Activated CD4-positive, alpha-beta T cell treated with anti-CD3 and anti-CD28 coated beads, Interleukin-2, amount 50 U/mL, for 1 hour (primary cell): Measurements from ENCODE around the gene MATCAP1.
A peak's percentile ranks its signal among the peaks of the same experiment; 100 is the strongest.

ENCODE experiments used
- DNase-seq: peaks from one replicate; pipeline ENCODE4 v3.0.0-alpha.2; 2020

The MATCAP1 gene

DNA sequence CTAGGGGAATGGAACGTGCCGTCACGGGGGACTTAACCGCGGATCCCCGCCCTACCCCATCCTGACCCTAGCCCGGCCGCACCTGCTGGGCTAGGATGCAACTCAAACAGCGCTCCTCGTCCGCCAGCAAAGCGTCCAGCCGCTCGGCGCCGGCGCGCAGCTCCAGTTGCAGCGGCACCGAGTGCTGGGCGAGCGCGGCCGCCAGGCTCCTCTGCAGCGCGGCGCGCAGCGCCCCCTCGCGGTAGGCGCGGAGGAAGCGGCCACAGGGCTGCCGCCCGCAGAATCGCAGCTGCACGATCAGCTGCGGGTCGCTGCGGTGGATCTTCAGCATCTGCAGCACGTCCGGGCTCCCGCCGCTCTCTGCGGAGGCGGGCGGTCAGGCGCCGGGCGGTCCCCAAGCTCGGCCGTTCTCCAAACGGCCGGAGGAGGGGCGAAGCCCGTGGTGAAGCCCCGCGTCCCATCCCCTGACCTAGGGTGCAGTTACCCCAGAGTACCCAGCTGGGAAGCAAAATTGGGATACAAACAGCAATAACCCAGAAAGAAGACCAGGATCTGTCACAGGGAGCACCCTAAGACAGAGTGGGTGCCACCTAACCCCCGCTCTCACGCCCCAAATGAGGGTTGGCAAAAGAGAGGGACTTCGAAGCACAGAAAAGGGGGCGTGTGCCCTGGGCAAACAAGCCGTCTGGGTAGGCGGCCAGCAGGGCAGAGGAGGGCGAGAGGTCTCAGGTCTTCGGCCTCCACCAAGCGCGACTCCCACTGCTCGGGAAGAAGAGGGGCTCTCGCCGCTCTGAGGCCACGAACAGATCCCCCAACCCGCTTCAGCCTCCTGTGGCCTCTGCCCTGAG, 28.2 kb downstream of the MATCAP1 start:
- DNase-seq, result peak; percentile 77

DNA sequence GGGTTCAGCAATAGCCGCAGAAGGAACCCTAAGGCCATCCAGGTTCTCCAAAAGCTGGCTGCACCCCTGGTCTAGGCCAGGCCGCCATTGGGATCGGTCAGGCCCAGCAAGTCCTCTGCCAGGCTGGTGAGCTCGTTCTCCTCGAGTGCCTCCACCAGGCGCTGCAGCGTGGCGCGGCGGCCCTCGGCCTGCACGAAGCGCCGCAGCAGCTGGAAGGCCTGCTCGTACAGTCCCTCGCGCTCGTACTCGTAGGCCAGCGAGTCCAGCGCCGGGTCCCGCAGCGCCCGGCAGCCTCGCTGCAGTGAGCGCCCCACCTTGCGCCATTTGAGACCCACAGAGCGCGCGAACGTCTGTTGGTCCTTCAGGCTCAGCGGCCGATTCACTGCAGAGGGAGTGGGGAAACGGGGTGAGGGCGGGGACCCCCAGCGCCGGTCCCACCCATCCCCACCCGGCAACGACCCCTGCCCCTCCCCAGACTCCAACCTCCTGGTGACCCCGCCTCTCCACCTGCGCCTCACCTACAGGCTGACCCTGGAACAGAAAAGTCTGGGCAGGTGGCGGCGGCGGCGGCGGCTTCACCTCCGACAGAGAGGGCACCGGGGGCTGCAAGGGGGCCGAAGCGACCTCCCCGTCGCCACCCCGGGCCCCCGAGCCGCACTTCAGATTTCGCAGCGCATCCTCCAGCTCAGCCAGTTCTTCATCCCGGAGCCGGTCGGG, 29.0 kb downstream of the MATCAP1 start:
- no peak for DNase-seq

DNA sequence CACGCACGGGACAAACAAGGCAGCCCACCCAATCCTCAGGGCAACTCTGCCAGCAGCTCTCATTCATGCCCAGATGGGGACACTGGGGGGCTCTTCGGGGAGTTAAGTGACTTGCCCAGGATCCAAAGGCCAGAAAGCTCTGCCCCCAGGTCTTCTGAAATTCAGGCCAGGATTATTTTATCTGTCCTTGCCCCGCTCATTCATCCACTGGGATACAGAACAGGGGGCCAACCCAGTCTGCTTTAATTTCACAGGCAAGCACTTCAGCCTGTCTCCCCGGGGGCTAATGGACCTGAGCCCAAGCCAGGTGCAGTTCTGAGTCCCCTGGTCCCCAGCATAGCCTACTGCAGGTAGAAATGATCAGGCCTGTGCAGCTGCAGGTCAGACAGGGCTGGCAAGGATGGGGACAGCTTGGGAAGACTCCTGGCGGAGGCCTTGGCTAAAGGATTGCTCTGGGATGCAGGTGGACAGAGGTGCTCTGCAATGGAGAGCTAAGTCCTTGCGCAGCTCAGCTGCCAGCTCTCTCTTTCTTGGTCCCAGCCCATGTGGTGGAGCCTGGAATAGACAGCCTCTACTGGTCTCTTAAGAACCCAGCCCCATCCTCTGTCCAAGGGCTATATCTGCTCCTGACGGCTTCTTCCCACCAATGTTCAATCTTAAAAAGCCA, 32.2 kb downstream of the MATCAP1 start:
- DNase-seq, result no peak

DNA sequence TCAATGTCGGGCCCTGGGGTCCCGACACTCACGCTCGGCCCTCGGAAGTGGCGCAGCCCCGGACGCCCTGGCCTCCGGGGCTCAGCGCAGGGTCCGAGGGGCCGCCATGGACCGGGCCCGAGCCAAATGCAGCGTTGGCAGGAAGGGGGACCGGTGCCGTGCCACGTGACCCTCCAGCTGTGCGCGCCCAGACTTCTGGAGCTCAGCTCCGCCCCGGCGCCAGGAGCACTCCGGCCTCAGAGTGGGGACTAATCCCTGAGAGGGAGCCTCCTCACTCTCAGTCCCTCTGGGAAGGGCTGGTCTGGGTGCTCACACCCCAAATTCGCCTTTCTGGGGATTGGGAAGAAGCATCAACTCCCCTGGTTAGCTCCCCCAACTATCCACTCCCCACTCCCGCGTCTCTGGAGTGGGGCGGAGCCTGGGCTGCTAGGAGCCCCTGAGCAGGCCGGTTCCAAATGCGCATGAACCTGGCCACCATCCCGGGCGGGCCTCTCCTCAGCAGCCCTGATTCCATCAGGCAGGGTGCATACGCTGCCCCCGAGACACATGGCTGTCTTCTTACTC, 32.8 kb downstream of the MATCAP1 start, which contains the start of gene B3GNT9:
B3GNT9 (minus strand) TSS at position 166 of the 564 bp plus-strand sequence. CDS start 513 bp downstream, outside the sequence.
- no peak for DNase-seq

- DNase-seq, result no peak
Observed at GRCh38 chr16:67150047-67150832, 33.5 kb downstream of the MATCAP1 start.

DNA sequence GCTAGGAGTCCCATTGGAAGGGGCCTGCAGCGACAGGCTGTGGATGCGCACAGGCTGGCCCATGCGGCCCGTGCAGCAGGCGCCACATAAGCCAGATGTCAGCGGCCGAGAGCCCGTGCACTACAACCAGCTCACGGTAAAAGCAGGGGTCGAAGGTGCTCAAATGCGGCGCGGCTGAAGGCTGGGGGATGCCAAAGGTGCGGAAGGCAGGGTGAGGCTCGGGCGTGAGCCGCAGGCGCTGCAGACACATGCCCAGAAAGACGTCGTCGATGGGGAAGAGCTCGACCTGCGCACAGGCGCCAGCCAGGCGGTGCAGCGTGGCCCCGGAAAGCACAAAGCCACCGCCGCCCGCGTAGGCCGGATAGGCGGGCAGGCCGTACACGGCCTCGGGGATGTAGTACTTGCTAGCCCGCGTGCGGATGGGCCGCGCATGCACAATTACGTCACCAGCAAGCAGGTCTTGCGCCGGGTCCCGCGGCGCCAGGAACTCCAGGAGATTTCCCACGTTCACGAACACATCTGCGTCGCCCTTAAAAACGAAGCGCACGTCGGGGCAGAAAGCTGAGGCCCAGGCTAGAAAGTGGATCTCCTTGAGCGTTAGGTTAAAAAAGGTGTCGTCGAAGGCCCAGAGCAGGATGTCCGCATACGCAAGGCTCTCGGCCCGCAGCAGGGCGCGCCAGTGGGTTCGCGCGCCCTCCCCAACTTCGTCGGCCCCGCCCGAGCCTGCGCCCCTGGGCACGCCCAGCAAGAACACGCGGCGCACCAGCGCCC, 34.3 kb downstream of the MATCAP1 start:
- DNase-seq, result no peak

DNA sequence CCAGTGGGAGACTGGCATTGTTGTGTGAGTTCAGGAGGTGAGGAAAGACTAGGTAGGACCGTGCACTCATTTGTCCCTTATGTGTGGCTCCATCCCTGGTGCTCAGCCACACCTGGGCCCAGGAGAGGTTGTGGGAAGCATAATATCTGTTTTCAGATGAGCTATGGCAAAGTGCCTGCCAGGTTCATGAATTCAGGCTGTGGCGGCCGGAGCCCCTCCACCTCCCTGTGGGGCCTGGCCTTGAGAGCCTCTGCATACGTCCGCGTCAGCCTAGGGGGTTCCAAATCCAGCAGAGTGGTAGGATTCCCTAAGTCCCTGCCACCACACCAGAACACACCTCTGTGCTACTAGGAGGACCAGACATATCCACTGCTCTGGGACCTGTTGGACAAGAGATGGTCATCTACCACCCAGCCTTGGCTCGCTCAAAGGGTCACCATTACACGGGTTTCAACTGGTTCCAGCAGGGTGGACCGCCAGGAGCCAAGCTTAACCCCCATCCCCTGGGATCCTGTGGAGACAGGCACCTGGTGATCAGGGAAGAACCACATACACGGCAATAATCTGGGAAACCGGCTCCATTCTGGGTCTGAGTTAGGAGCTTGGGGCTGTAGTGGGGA, 35.0 kb downstream of the MATCAP1 start:
- no peak for DNase-seq

DNA sequence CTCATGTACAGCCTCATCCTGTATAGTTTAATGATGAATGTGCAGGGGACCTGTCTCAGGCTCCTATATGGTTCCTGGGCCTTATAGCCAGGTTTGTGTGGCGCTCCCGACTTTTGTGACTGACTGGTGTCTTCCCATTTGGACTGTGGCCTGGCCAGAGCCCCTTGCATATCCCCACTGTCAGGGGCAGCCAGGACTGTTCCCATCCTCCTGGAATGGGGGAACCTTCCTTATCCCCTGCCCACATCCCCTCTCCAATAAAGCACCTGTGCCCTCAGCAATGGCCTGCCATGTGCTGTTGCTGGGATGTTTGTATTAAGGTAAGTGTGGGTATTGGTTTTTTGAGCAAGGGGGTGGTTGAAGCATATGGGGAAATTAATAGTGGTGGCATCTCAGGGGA, 35.5 kb downstream of the MATCAP1 start:
- no peak for DNase-seq

DNA sequence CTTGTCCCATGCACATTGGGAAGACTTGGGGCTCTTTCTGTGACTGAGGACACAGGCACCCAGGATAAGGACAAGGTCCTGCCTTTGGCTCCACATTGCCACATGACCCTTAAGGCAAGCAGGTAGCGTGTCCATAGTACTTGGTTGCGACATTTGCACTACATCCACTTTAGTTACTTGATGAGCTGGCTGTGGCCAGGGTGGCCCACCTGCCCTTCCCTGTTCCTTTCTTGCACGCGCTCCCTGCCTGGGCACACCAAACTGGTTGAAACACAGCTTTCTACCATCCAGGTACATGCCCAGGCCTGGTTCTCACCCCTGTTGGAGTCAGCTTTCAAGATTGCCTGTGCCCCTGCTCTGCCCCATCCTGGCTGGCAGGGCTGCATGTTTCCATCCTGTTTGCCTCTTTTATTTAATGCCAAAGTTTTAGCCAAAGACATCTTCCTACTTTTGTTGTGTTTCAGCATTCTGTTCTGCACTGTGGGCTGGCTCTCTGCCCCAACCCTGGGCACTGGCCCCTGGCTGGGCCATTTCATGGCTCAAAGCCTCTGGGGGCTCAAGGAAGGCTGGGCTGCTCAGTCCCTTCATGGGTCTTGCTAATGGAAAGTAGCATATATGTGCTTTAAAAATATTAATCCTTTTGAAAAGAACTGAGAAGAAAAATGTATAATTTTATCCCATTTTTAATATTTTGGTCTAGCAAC, 36.2 kb downstream of the MATCAP1 start:
- DNase-seq, result no peak

DNA sequence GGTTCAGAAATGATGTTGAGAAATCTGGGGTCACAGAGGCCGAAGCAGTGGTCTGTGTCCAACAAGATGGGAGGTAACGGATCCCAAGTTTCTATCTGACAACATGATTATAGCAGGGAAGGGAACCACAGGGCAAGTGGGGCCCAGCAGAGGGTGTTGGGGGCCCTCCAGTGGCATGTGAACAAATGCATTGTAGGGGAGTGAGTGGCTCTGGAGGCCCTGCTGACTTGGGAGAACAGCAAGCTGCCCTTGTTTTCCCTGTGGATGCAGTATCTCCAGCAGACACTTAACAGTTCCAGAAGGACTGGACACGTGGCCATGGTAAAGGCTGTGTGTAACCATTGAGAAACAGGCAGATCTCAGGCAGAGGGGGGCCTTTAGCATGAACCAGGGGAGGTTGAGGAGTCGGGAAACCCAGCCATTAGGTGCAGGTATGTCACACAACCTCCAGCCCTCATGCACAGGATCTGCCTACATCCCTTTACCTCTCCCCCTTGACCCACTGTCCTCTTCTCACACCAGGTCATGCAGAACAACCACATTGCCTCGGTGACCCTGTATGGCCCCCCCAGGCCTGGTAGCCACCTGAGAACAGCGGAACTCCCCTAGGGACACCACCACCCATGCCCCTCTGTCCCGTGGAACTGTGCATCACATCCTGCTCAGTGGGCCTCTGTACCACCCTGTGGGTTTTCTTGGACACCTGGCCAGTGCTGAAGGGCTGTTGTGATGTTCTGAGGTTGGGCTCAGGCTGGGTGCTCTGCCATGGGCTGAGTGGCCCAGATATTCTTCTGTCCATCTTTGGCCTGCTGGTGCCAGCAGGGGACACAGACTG, 37.0 kb downstream of the MATCAP1 start:
- DNase-seq, result no peak

DNA sequence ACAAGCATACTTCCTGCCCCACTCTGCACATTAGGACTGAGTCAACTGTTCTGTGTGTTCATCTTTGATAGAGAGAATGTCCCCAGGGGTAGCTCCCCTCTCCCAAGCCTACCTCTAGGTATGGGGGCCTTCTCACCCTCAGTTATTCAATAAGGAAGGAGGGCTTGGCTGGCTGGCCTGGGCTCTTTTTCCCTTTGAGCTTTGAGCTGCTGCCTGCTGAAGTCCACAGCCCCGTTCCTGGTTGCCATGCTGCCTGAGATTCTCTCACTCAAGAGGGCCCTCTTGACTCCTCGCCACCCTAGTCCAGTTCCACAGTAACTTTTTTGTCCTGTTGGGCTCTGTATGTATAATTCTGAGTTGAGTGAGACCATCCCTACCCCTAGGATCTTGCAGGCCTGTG, 38.0 kb downstream of the MATCAP1 start:
- no peak for DNase-seq

GRCh38 chr16:67144943-67145342, 38.8 kb downstream of the MATCAP1 start:
- no peak for DNase-seq

GRCh38 chr16:67142342-67142741, 41.4 kb downstream of the MATCAP1 start:
- no peak for DNase-seq

DNA sequence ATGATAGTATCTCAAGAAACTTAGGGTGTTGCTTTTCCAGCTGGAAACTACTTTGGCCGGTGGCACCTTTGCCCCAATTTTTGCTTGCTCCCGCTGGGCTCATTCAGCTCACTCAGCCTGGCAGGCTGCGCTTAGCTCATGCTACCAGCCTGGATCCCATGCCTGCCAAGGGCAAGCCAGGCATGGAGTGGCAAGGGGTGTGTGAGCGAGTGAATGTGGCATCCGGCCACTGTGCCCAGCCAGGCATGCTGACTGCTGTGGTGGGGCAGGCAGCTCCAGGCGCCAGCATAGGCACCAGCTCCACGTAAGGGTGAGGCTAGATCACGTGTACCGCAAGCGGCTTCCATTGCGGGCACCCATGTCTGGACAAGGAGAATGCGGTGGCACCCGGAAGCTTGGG, 42.4 kb downstream of the MATCAP1 start:
- no peak for DNase-seq

- DNase-seq, result no peak
Observed at GRCh38 chr16:67137605-67138004, 46.2 kb downstream of the MATCAP1 start.

- no peak for DNase-seq
Observed at GRCh38 chr16:67129422-67129821, 54.3 kb downstream of the MATCAP1 start.

DNA sequence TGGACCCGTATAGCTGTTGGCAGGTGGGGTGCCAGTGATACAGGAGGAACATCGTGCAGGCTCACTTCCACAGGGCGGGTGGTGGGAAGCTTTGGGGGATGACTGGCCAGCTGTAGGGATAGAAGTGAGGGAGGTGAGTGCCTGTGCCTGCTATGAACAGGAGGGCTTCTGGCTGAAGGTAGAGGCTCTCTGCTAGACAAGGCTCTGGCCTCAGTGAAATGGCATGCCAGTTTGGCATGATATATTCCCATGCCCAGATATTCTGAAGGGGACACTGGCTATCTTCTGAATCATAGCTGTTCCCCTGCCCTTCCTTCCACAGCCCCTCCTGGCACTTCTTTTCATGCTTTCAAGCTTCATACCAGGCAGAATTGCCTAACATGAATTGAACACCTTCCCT, 54.9 kb downstream of the MATCAP1 start:
- DNase-seq, result no peak

DNA sequence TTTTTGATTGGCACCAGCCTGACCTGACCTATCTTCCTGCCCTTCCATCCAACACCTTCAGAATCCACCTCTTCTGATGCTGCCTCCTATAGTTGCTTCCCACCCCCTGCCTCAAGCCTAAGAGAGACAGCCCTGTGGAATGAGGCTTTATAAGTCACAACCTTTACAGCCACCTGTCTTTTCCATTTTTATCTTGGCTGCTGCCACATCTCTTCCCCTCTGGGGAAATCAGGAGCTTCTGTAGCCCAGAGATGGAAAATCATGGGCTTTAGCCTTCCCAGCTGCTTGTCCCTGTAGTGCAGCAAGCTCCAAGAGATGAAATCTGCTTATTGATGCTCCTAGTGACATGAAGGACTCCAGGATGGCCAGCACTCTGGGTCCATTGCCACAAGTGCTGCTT, 55.3 kb downstream of the MATCAP1 start:
- DNase-seq, result no peak
